ENCODE measurements around the gene SHISAL1.

- TF ChIP-seq, protein P1, sequence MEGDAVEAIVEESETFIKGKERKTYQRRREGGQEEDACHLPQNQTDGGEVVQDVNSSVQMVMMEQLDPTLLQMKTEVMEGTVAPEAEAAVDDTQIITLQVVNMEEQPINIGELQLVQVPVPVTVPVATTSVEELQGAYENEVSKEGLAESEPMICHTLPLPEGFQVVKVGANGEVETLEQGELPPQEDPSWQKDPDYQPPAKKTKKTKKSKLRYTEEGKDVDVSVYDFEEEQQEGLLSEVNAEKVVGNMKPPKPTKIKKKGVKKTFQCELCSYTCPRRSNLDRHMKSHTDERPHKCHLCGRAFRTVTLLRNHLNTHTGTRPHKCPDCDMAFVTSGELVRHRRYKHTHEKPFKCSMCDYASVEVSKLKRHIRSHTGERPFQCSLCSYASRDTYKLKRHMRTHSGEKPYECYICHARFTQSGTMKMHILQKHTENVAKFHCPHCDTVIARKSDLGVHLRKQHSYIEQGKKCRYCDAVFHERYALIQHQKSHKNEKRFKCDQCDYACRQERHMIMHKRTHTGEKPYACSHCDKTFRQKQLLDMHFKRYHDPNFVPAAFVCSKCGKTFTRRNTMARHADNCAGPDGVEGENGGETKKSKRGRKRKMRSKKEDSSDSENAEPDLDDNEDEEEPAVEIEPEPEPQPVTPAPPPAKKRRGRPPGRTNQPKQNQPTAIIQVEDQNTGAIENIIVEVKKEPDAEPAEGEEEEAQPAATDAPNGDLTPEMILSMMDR (IDR thresholded peaks at IDR 0.05; ENCODE audit: insufficient read depth, low read length) = no peak
- no peak for TF ChIP-seq POLR2AphosphoS5 (IDR thresholded peaks at IDR 0.05; ENCODE audit: low read depth)
Measured at GRCh38 chr22:44199164-44199563, 113.6 kb downstream of the SHISAL1 start.

Measured in HL-60 (cell line).